GM12878 (cell line): ENCODE data around the gene CRYBB1. TPM values are rescaled to one million over a fixed set of nuclear protein-coding genes. Genes with fewer than 3 reads are reported as not detected.

Source experiments
- ATAC-seq: fragments of 200-7000 bp; cut with Tn5 transposase; 3 replicates; pipeline ENCODE4 v1.9.1; 2020; ENCODE audit warnings: mild to moderate bottlenecking, moderate library complexity
- BruUV-seq: library from RNA; stranded (reverse); fragments of 400-500 nt; replicated peaks from 2 replicates; lab custom pipeline; 2021; lab: Mats Ljungman, UMichigan
- CTCF ChIA-PET: fragments of 300-600 bp; sonication (Branson Sonifier 250); formaldehyde crosslinking; extraction: SDS; loops from one replicate; lab custom pipeline; 2021; ENCODE audit warnings: inconsistent platforms; lab: Yijun Ruan, JAX
- POLR2A ChIA-PET: fragments of 350-600 bp; formaldehyde crosslinking; extraction: SDS; loops from one replicate; lab custom pipeline; 2021; ENCODE audit warnings: inconsistent platforms; lab: Charles Lee
- RAD21 ChIA-PET: fragments of 300-600 bp; sonication (Branson Sonifier 250); formaldehyde crosslinking; loops from one replicate; lab custom pipeline; 2023; ENCODE audit warnings: antibody characterized with exemption; ENCODE audit not compliant: unreplicated experiment; lab: Charles Lee
- SMC1A ChIA-PET: fragments of 300-600 bp; sonication (Branson Sonifier 250); formaldehyde crosslinking; loops from one replicate; lab custom pipeline; 2023; ENCODE audit not compliant: unreplicated experiment, uncharacterized antibody; lab: Charles Lee
- DNase-seq: peaks from one replicate; pipeline ENCODE4 v3.0.0-alpha.2; 2011; ENCODE audit warnings: low read depth, low spot score
- FAIRE-seq: peaks from 3 replicates; lab custom pipeline; 2011; peaks lifted over from hg19 to GRCh38; lab: Jason Lieb, UNC
- H2AFZ ChIP-seq: 2 replicates; pipeline ENCODE4 v1.6.0; 2011; ENCODE audit warnings: low read depth, low read length, control low read depth; ENCODE audit not compliant: control insufficient read depth
- H3K27ac ChIP-seq: 2 replicates; pipeline ENCODE4 v1.5.1; 2011; ENCODE audit warnings: control low read depth; ENCODE audit not compliant: control insufficient read depth, insufficient read depth
- H3K27me3 ChIP-seq, 2 experiments: replicated peaks in 1 of 2; 2 replicates each; pipeline versions ENCODE4 v1.6.0 to v1.6.1; 2011; ENCODE audit warnings: low read length in 1 of 2; ENCODE audit not compliant: control insufficient read depth in 2 of 2, insufficient read depth in 2 of 2
- H3K36me3 ChIP-seq, 2 experiments: 2 replicates each; pipeline ENCODE4 v1.5.1; 2011; ENCODE audit warnings: low read length in 1 of 2; ENCODE audit not compliant: control insufficient read depth in 2 of 2, insufficient read depth in 2 of 2
- H3K4me1 ChIP-seq: 2 replicates; pipeline ENCODE4 v1.6.1; 2011; ENCODE audit warnings: mild to moderate bottlenecking, low read length, moderate library complexity, mixed read lengths; ENCODE audit not compliant: control insufficient read depth, insufficient read depth
- H3K4me2 ChIP-seq: 2 replicates; pipeline ENCODE4 v1.6.0; 2011; ENCODE audit warnings: control low read depth; ENCODE audit not compliant: control insufficient read depth, insufficient read depth
- H3K4me3 ChIP-seq: fragments of 200-600 bp; sonication (generic); 2 replicates; pipeline ENCODE4 v1.5.1; 2016
- H3K79me2 ChIP-seq: 2 replicates; pipeline ENCODE4 v1.6.0; 2011; ENCODE audit warnings: low read length; ENCODE audit not compliant: control insufficient read depth, insufficient read depth
- H3K9ac ChIP-seq: 2 replicates; pipeline ENCODE4 v1.8.0; 2011; ENCODE audit warnings: low read length, control low read depth, mixed read lengths; ENCODE audit not compliant: control insufficient read depth, insufficient read depth
- H3K9me3 ChIP-seq: replicated peaks from 3 replicates; pipeline ENCODE4 v1.5.1; 2011; ENCODE audit warnings: mild to moderate bottlenecking, low read length; ENCODE audit not compliant: control insufficient read depth, insufficient read depth
- H4K20me1 ChIP-seq: 2 replicates; pipeline ENCODE4 v1.6.0; 2011; ENCODE audit not compliant: control insufficient read depth, insufficient read depth
- BRCA1 ChIP-seq: IDR thresholded peaks from 2 replicates; pipeline ENCODE4 v1.6.1; 2011; ENCODE audit warnings: low read depth, low read length, improper control_type of control experiment
- CREB1 ChIP-seq: IDR thresholded peaks from 2 replicates; pipeline ENCODE4 v1.6.1; 2012; ENCODE audit warnings: low read depth, mild to moderate bottlenecking, inconsistent platforms
- JUNB ChIP-seq: IDR thresholded peaks from 2 replicates; pipeline ENCODE4 v1.6.1; 2016; ENCODE audit warnings: antibody characterized with exemption, mild to moderate bottlenecking
- NFIC ChIP-seq: IDR thresholded peaks from 2 replicates; pipeline ENCODE4 v1.6.1; 2012; ENCODE audit warnings: low read depth, mild to moderate bottlenecking, inconsistent platforms, low read length, moderate library complexity
- REST ChIP-seq: IDR thresholded peaks from 2 replicates; pipeline ENCODE4 v1.6.1; 2012; ENCODE audit warnings: mild to moderate bottlenecking, low read depth, low read length
- SIN3A ChIP-seq: IDR thresholded peaks from 2 replicates; pipeline ENCODE4 v1.6.1; 2012; ENCODE audit warnings: low read depth, low read length, improper control_type of control experiment
- SREBF2 ChIP-seq: IDR thresholded peaks from 2 replicates; pipeline ENCODE4 v1.6.1; 2012; ENCODE audit warnings: mild to moderate bottlenecking, low read length
- WGBS: methylation state at CpG from one replicate; pipeline ENCODE4 v1.1.6; 2016; ENCODE audit warnings: low lambda C conversion rate; ENCODE audit not compliant: insufficient replicate concordance, insufficient coverage; ENCODE audit errors: missing lambda C conversion rate; 5-methylcytosine and 5-hydroxymethylcytosine counted together
- in situ Hi-C: fragments of 300-500 bp; cut with MboI; formaldehyde crosslinking; loops from 9 replicates; pipeline ENCODE4 v1.14.3; 2018; ENCODE audit warnings: mixed read lengths
- intact Hi-C: fragments of 100-400 bp; cut with micrococcal nuclease; formaldehyde crosslinking; loops from one replicate; pipeline ENCODE4 v1.14.2; 2022; ENCODE audit not compliant: unreplicated experiment
- polyA plus RNA-seq, 11 experiments: library from polyadenylated mRNA; depleted of rRNA in 4 of 11; unstranded in 6 of 11; stranded (reverse) in 5 of 11; fragments of >200 nt; fragmentation: Nextera tagmentation in 4 of 11; fragmentation: Illumina TruSeq in 1 of 11; extraction: Ambion mirVana in 4 of 11; extraction: Trizol in 1 of 11; gene quantifications; 1 replicate in 1 of 11; 2 replicates in 10 of 11; pipeline versions ENCODE4 v1.2.1 to v1.2.3, GENCODE V29; 2011 to 2016; ENCODE audit warnings: inconsistent platforms in 2 of 11, missing spikeins in 2 of 11, low read depth in 1 of 11
- total RNA-seq, 4 experiments: library from RNA; depleted of rRNA in 3 of 4; stranded (reverse); fragments of >200 nt in 3 of 4; fragmentation: Illumina TruSeq in 1 of 4; extraction: Trizol in 1 of 4; gene quantifications; 2 replicates each; pipeline versions ENCODE4 v1.2.1 to v1.2.3, GENCODE V29; 2013 to 2021

The CRYBB1 gene
- total and polyA plus RNA-seq, 10 of the 15 experiments (the other 5 are each of a cell fraction or from before 2014, with no cell fraction given) = 0.09 to 0.64 (median 0.23) TPM; not detected in 5

- intact Hi-C loops (loop anchor here (5.0 kb wide), 1 partner anchor 164 kb away; no protein-coding TSS in a partner anchor), in situ Hi-C loops (no loop called here)
- ChIA-PET SMC1A (interaction anchor here (0.9 to 2.1 kb wide), 12 partner anchors 9 to 301 kb away, joined by 3 to 9 read pairs (median 5); no protein-coding TSS in a partner anchor), POLR2A (interaction anchor here (0.7 to 1.6 kb wide), 4 partner anchors 8 to 185 kb away, joined by 3 to 9 read pairs (median 3); no protein-coding TSS in a partner anchor), RAD21 (interaction anchor here (0.6 to 2.6 kb wide), 9 partner anchors 9 to 301 kb away, joined by 3 to 12 read pairs (median 5); partner anchors contain the start of genes HPS4 and SRRD), CTCF (interaction anchor here (0.7 to 5.4 kb wide), 28 partner anchors 9 to 1228 kb away, joined by 3 to 44 read pairs (median 4); partner anchors contain the start of genes HPS4 and SRRD)
- peaks cover 31% of the 10 kb centered on the region for H3K4me1 ChIP-seq
- no peak overlapping the region for H3K9ac ChIP-seq
- TF ChIP-seq NFIC = no peak; the same call in 1 of the 2 replicates
- no peak for TF ChIP-seq SREBF2
- 0 out of 2 replicates have a peak, but pooled peaks have one; percentile 13 for TF ChIP-seq CREB1
- peak; percentile 64 for TF ChIP-seq REST
- peak; percentile 23; the same call in 1 of the 2 replicates for TF ChIP-seq JUNB
- no peak for TF ChIP-seq SIN3A
- no peak for TF ChIP-seq BRCA1
- no peaks in the 10 kb centered on the region for H3K36me3 ChIP-seq
- no peaks in the 10 kb centered on the region for H3K9me3 ChIP-seq
- no peaks in the 10 kb centered on the region for H4K20me1 ChIP-seq
- no peaks in the 10 kb centered on the region for H3K27me3 ChIP-seq
- H3K4me3 ChIP-seq = no peak overlapping the region
- DNase-seq (no peak), FAIRE-seq (no peak), ATAC-seq (peak; percentile 63)
- WGBS = 0% methylated on average over 4 of the region's 4 CpGs
- peak overlapping the region; percentile 18; the same call in 1 of the 2 replicates for H2AFZ ChIP-seq
- peak overlapping the region; percentile 56 for H3K4me2 ChIP-seq
- BruUV-seq = no TSS peak
- peak overlapping the region; percentile 48; the same call in 1 of the 2 replicates for H3K27ac ChIP-seq
- H3K79me2 ChIP-seq = no peaks in the 10 kb centered on the region
Measured at GRCh38 chr22:26665813-26666231, 48.0 kb upstream of the CRYBB1 start.
